Tibial artery (tissue), 4 donors: ENCODE results near the gene CEP63.

Source experiments
- DNase-seq, 2 donors: peaks; one replicate each; pipeline ENCODE4 v3.0.0-alpha.2; 2019
- H3K27ac ChIP-seq, 2 donors: fragments of 200-600 bp; sonication (generic) in 1 of 2; 1 replicate in 1 of 2; 2 replicates in 1 of 2; pipeline ENCODE4 v1.5.1; 2018 to 2019; ENCODE audit warnings: mild to moderate bottlenecking in 1 of 2
- H3K27me3 ChIP-seq, 2 donors: fragments of 200-600 bp; sonication (generic) in 1 of 2; one replicate each; pipeline versions ENCODE4 v1.5.1 to v1.6.0; 2016 to 2019
- H3K36me3 ChIP-seq, 3 donors: fragments of 200-600 bp; sonication (generic) in 2 of 3; one replicate each; pipeline ENCODE4 v1.5.1; 2016 to 2019; ENCODE audit warnings: mild to moderate bottlenecking in 2 of 3
- H3K4me1 ChIP-seq, 4 donors: fragments of 200-600 bp; sonication (generic) in 2 of 4; 1 replicate in 3 of 4; 2 replicates in 1 of 4; pipeline ENCODE4 v1.5.1; 2016 to 2019
- H3K4me3 ChIP-seq, 2 donors: fragments of 200-600 bp; sonication (generic) in 1 of 2; 1 replicate in 1 of 2; 2 replicates in 1 of 2; pipeline ENCODE4 v1.5.1; 2018 to 2019; ENCODE audit warnings: mild to moderate bottlenecking in 2 of 2
- H3K9me3 ChIP-seq, 3 donors: fragments of 200-600 bp; sonication (generic) in 1 of 3; one replicate each; pipeline ENCODE4 v1.5.1; 2016 to 2019
- intact Hi-C: fragments of 100-400 bp; cut with DNase I; formaldehyde crosslinking; loops from one replicate; pipeline ENCODE4 v1.15.0; 2023; ENCODE audit warnings: low total_unique reads
- TF ChIP-seq, protein P1 (sequence below), 2 experiments: fragments of 200-600 bp in 1 of 2; fragments of 450-650 bp in 1 of 2; IDR thresholded peaks; one replicate each; pipeline ENCODE4 v1.5.1; 2017 to 2019; ENCODE audit warnings: antibody characterized with exemption in 2 of 2, mild to moderate bottlenecking in 1 of 2, moderate library complexity in 1 of 2

The CEP63 gene

DNA sequence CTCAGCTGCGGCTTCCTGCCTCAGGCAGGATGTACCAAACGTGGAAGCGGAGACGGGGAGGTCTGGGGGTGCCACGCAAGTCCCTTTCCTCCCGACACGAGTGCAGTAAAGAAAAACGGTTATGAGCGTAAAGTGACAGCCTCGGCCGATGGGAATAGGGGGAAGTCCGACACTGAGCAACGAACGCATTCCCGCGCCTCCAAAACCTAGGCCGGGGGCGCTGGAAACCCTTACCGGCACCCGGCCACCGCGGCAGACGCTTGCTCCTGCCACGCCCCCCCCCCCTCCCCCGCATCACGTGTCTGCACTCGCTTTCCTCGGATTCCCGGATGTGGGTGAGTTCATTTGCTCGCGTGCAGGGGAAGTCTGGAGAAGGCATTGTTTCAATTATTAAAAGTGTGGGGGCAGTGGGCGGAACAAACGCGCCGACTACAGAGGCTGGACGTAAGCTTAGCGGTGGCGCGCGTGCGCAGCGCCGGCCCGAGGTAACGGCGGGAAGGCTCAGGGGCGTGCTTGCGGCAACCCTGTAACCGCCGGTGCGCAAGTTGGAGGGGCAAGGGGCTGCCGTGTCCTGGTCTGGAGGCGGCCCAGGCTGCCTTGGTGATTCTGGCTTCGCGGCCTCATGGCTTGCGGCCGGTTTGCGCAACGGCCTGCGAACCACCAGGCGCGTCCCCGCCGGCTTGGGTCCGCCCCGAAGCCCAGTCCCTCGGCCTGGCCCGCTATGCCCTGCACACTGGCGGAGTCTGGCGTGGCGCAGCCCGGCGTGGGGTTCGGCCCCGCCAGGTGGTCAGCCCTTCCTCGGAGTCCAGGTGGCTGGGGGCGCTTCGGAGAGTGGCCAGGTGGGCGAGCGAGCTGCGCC lies at the start of gene CEP63, which contains the start of gene ANAPC13:
TSS of gene CEP63 (plus strand) at position 340 of the 859 bp plus-strand sequence. CDS start 9,264 bp downstream, outside the sequence.
TSS of gene ANAPC13 (minus strand) at position 268 of the 859 bp plus-strand sequence. CDS start 3,081 bp downstream, outside the sequence.
- peak within 1 kb of the TSS; percentile 73 to 87 for H3K4me3 ChIP-seq
- peaks cover 7 to 15% (median 13%) of the 10 kb centered on the region in 3 donors for H3K36me3 ChIP-seq
- no peaks in the 10 kb centered on the region for H3K9me3 ChIP-seq
- H3K4me1 ChIP-seq, result peaks cover 0 to 59% (median 41%) of the 10 kb centered on the region in 4 donors
- H3K27ac ChIP-seq, result peak within 1 kb of the TSS; percentile 92 to 93
- DNase-seq, result peak; percentile 95 to 96
- H3K27me3 ChIP-seq, result no peaks in the 10 kb centered on the region
- TF ChIP-seq, protein P1, sequence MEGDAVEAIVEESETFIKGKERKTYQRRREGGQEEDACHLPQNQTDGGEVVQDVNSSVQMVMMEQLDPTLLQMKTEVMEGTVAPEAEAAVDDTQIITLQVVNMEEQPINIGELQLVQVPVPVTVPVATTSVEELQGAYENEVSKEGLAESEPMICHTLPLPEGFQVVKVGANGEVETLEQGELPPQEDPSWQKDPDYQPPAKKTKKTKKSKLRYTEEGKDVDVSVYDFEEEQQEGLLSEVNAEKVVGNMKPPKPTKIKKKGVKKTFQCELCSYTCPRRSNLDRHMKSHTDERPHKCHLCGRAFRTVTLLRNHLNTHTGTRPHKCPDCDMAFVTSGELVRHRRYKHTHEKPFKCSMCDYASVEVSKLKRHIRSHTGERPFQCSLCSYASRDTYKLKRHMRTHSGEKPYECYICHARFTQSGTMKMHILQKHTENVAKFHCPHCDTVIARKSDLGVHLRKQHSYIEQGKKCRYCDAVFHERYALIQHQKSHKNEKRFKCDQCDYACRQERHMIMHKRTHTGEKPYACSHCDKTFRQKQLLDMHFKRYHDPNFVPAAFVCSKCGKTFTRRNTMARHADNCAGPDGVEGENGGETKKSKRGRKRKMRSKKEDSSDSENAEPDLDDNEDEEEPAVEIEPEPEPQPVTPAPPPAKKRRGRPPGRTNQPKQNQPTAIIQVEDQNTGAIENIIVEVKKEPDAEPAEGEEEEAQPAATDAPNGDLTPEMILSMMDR (IDR thresholded peaks at IDR 0.05), result no peak
- intact Hi-C loops, result no loop called here

- no peaks in the 10 kb centered on the region for H3K27me3 ChIP-seq
- peaks cover 0 to 7% (median 3%) of the 10 kb centered on the region in 4 donors for H3K4me1 ChIP-seq
- no peaks in the 10 kb centered on the region for H3K9me3 ChIP-seq
- H3K27ac ChIP-seq, result no peak overlapping the region
- H3K4me3 ChIP-seq, result no peak overlapping the region
- DNase-seq, result no peak
- TF ChIP-seq, protein P1 (IDR thresholded peaks at IDR 0.05), result no peak
- no peaks in the 10 kb centered on the region for H3K36me3 ChIP-seq
- intact Hi-C loops, result no loop called here
Observed at GRCh38 chr3:134437211-134437752, 48.6 kb upstream of the CEP63 start.

DNA sequence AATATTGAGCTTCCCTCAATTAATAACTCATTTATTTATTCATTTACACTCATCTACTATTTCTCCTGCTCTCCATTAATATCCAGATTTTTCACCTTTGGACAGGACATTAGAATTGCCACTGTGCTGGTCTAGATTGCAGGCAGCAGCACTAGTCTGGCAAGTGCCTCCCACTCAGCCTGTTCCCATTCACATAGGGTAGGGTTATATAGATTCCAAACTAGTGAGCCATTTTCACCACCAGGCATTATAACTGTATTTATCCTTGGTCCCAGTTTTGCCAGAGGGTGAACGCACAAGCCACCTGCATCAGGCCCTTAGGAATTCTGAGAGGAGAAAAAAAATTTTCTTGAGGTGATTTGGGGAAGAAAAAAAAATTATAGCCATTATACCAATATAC lies 44.5 kb upstream of the CEP63 start:
- DNase-seq, result no peak
- no peak overlapping the region for H3K27ac ChIP-seq
- TF ChIP-seq, protein P1 (IDR thresholded peaks at IDR 0.05), result no peak
- peaks cover 0 to 30% (median 15%) of the 10 kb centered on the region in 4 donors for H3K4me1 ChIP-seq
- intact Hi-C loops, result no loop called here
- no peaks in the 10 kb centered on the region for H3K9me3 ChIP-seq
- no peaks in the 10 kb centered on the region for H3K27me3 ChIP-seq
- no peaks in the 10 kb centered on the region for H3K36me3 ChIP-seq
- no peak overlapping the region for H3K4me3 ChIP-seq

- Histone ChIP-seq H3K27ac (no peak overlapping the region), H3K4me3 (no peak overlapping the region), H3K36me3 (no peaks in the 10 kb centered on the region), H3K4me1 (peaks cover 0 to 35% (median 20%) of the 10 kb centered on the region in 4 donors), H3K27me3 (no peaks in the 10 kb centered on the region), H3K9me3 (no peaks in the 10 kb centered on the region)
- TF ChIP-seq, protein P1 (IDR thresholded peaks at IDR 0.05), result no peak
- DNase-seq, result no peak
- intact Hi-C loops, result no loop called here
Observed at GRCh38 chr3:134441821-134442220, 44.0 kb upstream of the CEP63 start.

GRCh38 chr3:134445095-134445494 lies 40.8 kb upstream of the CEP63 start:
- H3K27me3 ChIP-seq, result no peaks in the 10 kb centered on the region
- TF ChIP-seq, protein P1 (IDR thresholded peaks at IDR 0.05), result no peak
- no peaks in the 10 kb centered on the region for H3K36me3 ChIP-seq
- H3K4me3 ChIP-seq, result no peak overlapping the region
- peak overlapping the region; percentile 58 to 60 for H3K27ac ChIP-seq
- intact Hi-C loops, result no loop called here
- no peaks in the 10 kb centered on the region for H3K9me3 ChIP-seq
- DNase-seq, result no peak
- H3K4me1 ChIP-seq, result peaks cover 0 to 49% (median 29%) of the 10 kb centered on the region in 4 donors
